CD4-positive, CD25-positive, alpha-beta regulatory T cell (primary cell): ENCODE measurements around the gene ADCY4. TPM values are rescaled to one million over a fixed set of nuclear protein-coding genes. Genes with fewer than 3 reads are reported as not detected.

Source experiments
- ATAC-seq, 2 donors: fragments of 150-1000 bp; cut with Tn5 transposase; one replicate each; pipeline ENCODE4 v1.10.0; 2021; ENCODE audit warnings: low read depth in 2 of 2, moderate number of reproducible peaks in 2 of 2, moderate library complexity in 1 of 2
- DNase-seq, 3 donors: peaks; one replicate each; pipeline versions ENCODE4 v3.0.0 to v3.0.0-alpha.2; 2012 to 2022; ENCODE audit warnings: mixed read lengths in 1 of 3
- H3K27ac ChIP-seq: one replicate; pipeline ENCODE4 v1.7.0; 2013; ENCODE audit warnings: mild to moderate bottlenecking, low read length; ENCODE audit not compliant: insufficient read depth, poor library complexity, severe bottlenecking
- H3K27me3 ChIP-seq: one replicate; pipeline ENCODE4 v1.7.0; 2013; ENCODE audit warnings: low read length; ENCODE audit not compliant: control insufficient read depth, insufficient read depth
- H3K36me3 ChIP-seq: one replicate; pipeline ENCODE4 v1.7.0; 2013; ENCODE audit warnings: mild to moderate bottlenecking, low read length, moderate library complexity; ENCODE audit not compliant: control insufficient read depth, insufficient read depth
- H3K4me1 ChIP-seq: 2 replicates; pipeline ENCODE4 v1.7.0; 2013; ENCODE audit warnings: mild to moderate bottlenecking, low read length; ENCODE audit not compliant: insufficient read depth, control insufficient read depth, poor library complexity, severe bottlenecking
- H3K4me3 ChIP-seq: one replicate; pipeline ENCODE4 v1.7.0; 2013; ENCODE audit warnings: low read depth, mild to moderate bottlenecking, low read length, moderate library complexity
- H3K9me3 ChIP-seq, 2 experiments: 1 replicate in 1 of 2; 2 replicates in 1 of 2; pipeline ENCODE4 v1.7.0; 2013; ENCODE audit warnings: low read length in 2 of 2, mild to moderate bottlenecking in 1 of 2, moderate library complexity in 1 of 2; ENCODE audit not compliant: control insufficient read depth in 2 of 2
- H3K27ac Mint-ChIP-seq, 3 donors: one replicate each; pipeline ENCODE4 v1.8.0; 2020 to 2022; ENCODE audit warnings: mild to moderate bottlenecking in 3 of 3, mixed read lengths in 3 of 3, moderate library complexity in 2 of 3
- H3K27me3 Mint-ChIP-seq: one replicate; pipeline ENCODE4 v1.8.0; 2022; ENCODE audit warnings: mild to moderate bottlenecking, mixed read lengths
- H3K36me3 Mint-ChIP-seq: one replicate; pipeline ENCODE4 v1.8.0; 2020; ENCODE audit warnings: mixed read lengths
- H3K4me1 Mint-ChIP-seq, 4 donors: one replicate each; pipeline ENCODE4 v1.8.0; 2020 to 2022; ENCODE audit warnings: mixed read lengths in 4 of 4, mild to moderate bottlenecking in 1 of 4
- H3K4me3 Mint-ChIP-seq, 4 donors: one replicate each; pipeline ENCODE4 v1.8.0; 2020 to 2022; ENCODE audit warnings: mild to moderate bottlenecking in 4 of 4, mixed read lengths in 4 of 4, moderate library complexity in 3 of 4
- H3K9me3 Mint-ChIP-seq, 7 donors: one replicate each; pipeline ENCODE4 v1.8.0; 2020 to 2022; ENCODE audit warnings: mixed read lengths in 7 of 7, mild to moderate bottlenecking in 3 of 7, moderate library complexity in 2 of 7
- polyA plus RNA-seq, 4 donors: library from polyadenylated mRNA; unstranded; fragments of 300-500 nt; fragmentation: Illumina TruSeq; gene quantifications; one replicate each; pipeline ENCODE4 v1.2.3, GENCODE V29; 2021
- total RNA-seq: library from RNA; stranded (reverse); gene quantifications from one replicate; pipeline ENCODE4 v1.2.3, GENCODE V29; 2022

ADCY4 gene
- total and polyA plus RNA-seq, 5 donors from 2014 or later = 0.32 to 10.7 (median 0.39) TPM; not detected in 2

GRCh38 chr14:24289649-24290280, 45.1 kb downstream of the ADCY4 start:
- no peak overlapping the region for H3K27ac ChIP-seq

GRCh38 chr14:24286996-24287395, 47.9 kb downstream of the ADCY4 start:
- ATAC-seq = no peak
- H3K9me3 Mint-ChIP-seq = no peaks in the 10 kb centered on the region
- no peaks in the 10 kb centered on the region for H3K9me3 ChIP-seq
- peaks cover 24% of the 10 kb centered on the region for H3K36me3 Mint-ChIP-seq
- no peak overlapping the region for H3K27ac Mint-ChIP-seq
- DNase-seq = no peak
- no peaks in the 10 kb centered on the region for H3K27me3 Mint-ChIP-seq
- H3K4me1 ChIP-seq = peaks cover 7% of the 10 kb centered on the region
- peaks cover 20% of the 10 kb centered on the region for H3K36me3 ChIP-seq
- H3K4me3 ChIP-seq = no peak overlapping the region
- no peaks in the 10 kb centered on the region for H3K27me3 ChIP-seq
- peaks cover 0 to 12% (median 3%) of the 10 kb centered on the region in 4 donors for H3K4me1 Mint-ChIP-seq
- H3K4me3 Mint-ChIP-seq = no peak overlapping the region
- no peak overlapping the region for H3K27ac ChIP-seq

More at GRCh38 chr14:24289649-24290280, 45.1 kb downstream of the ADCY4 start:
- H3K9me3 Mint-ChIP-seq = no peaks in the 10 kb centered on the region
- Histone ChIP-seq H3K27me3 (no peaks in the 10 kb centered on the region), H3K9me3 (no peaks in the 10 kb centered on the region), H3K4me3 (no peak overlapping the region), H3K4me1 (peaks cover 7% of the 10 kb centered on the region), H3K36me3 (peaks cover 30% of the 10 kb centered on the region)
- peaks cover 42% of the 10 kb centered on the region for H3K36me3 Mint-ChIP-seq
- ATAC-seq (peak; percentile 67 to 78), DNase-seq (peak in 1 of 3 donors; percentile 53)
- H3K4me3 Mint-ChIP-seq = no peak overlapping the region
- H3K27ac Mint-ChIP-seq = no peak overlapping the region
- no peaks in the 10 kb centered on the region for H3K27me3 Mint-ChIP-seq
- peaks cover 0 to 12% (median 3%) of the 10 kb centered on the region in 4 donors for H3K4me1 Mint-ChIP-seq

GRCh38 chr14:24285351-24285750, 49.5 kb downstream of the ADCY4 start:
- peaks cover 0 to 10% (median 5%) of the 10 kb centered on the region in 4 donors for H3K4me1 Mint-ChIP-seq

GRCh38 chr14:24284501-24285035, 50.3 kb downstream of the ADCY4 start:
- Histone ChIP-seq H3K27ac (no peak overlapping the region), H3K4me3 (no peak overlapping the region), H3K9me3 (no peaks in the 10 kb centered on the region), H3K4me1 (peaks cover 6% of the 10 kb centered on the region), H3K36me3 (peaks cover 2% of the 10 kb centered on the region), H3K27me3 (no peaks in the 10 kb centered on the region)
- no peak overlapping the region for H3K4me3 Mint-ChIP-seq
- no peak for ATAC-seq
- peaks cover 6% of the 10 kb centered on the region for H3K36me3 Mint-ChIP-seq
- H3K4me1 Mint-ChIP-seq = peaks cover 0 to 13% (median 5%) of the 10 kb centered on the region in 4 donors
- H3K9me3 Mint-ChIP-seq = no peaks in the 10 kb centered on the region
- no peak overlapping the region for H3K27ac Mint-ChIP-seq
- H3K27me3 Mint-ChIP-seq = no peaks in the 10 kb centered on the region
- DNase-seq = no peak

More at GRCh38 chr14:24285351-24285750, 49.5 kb downstream of the ADCY4 start:
- Histone ChIP-seq H3K27me3 (no peaks in the 10 kb centered on the region), H3K36me3 (peaks cover 8% of the 10 kb centered on the region), H3K4me3 (no peak overlapping the region), H3K4me1 (peaks cover 7% of the 10 kb centered on the region), H3K9me3 (no peaks in the 10 kb centered on the region), H3K27ac (no peak overlapping the region)
- no peaks in the 10 kb centered on the region for H3K9me3 Mint-ChIP-seq
- H3K27ac Mint-ChIP-seq = no peak overlapping the region
- DNase-seq = no peak
- ATAC-seq = no peak
- peaks cover 13% of the 10 kb centered on the region for H3K36me3 Mint-ChIP-seq
- H3K4me3 Mint-ChIP-seq = no peak overlapping the region
- H3K27me3 Mint-ChIP-seq = no peaks in the 10 kb centered on the region

- H3K9me3 ChIP-seq = no peaks in the 10 kb centered on the region
- Mint-ChIP-seq H3K27ac (no peak overlapping the region), H3K4me3 (peak overlapping the region in 1 of 4 donors; percentile 58), H3K36me3 (peaks cover 6% of the 10 kb centered on the region), H3K4me1 (peaks cover 0 to 17% (median 9%) of the 10 kb centered on the region in 4 donors), H3K27me3 (no peaks in the 10 kb centered on the region), H3K9me3 (no peaks in the 10 kb centered on the region)
- H3K36me3 ChIP-seq = no peaks in the 10 kb centered on the region
- ATAC-seq (no peak), DNase-seq (no peak)
- H3K4me3 ChIP-seq = no peak overlapping the region
- peaks cover 11% of the 10 kb centered on the region for H3K4me1 ChIP-seq
- H3K27ac ChIP-seq = no peak overlapping the region
- H3K27me3 ChIP-seq = no peaks in the 10 kb centered on the region
These were observed 50.9 kb downstream of the ADCY4 start for GRCh38 chr14:24283796-24284460.

- H3K4me1 ChIP-seq = peaks cover 13% of the 10 kb centered on the region
- Mint-ChIP-seq H3K4me3 (no peak overlapping the region), H3K4me1 (peaks cover 8 to 27% (median 14%) of the 10 kb centered on the region in 4 donors), H3K27ac (peak overlapping the region in 1 of 3 donors; percentile 59), H3K9me3 (no peaks in the 10 kb centered on the region), H3K27me3 (no peaks in the 10 kb centered on the region), H3K36me3 (peaks cover 2% of the 10 kb centered on the region)
- ATAC-seq = no peak
- no peak overlapping the region for H3K4me3 ChIP-seq
- DNase-seq = no peak
- H3K9me3 ChIP-seq = no peaks in the 10 kb centered on the region
- no peaks in the 10 kb centered on the region for H3K27me3 ChIP-seq
- no peak overlapping the region for H3K27ac ChIP-seq
- H3K36me3 ChIP-seq = no peaks in the 10 kb centered on the region
These were observed 52.1 kb downstream of the ADCY4 start for GRCh38 chr14:24282736-24283135.

GRCh38 chr14:24281636-24282035, 53.2 kb downstream of the ADCY4 start:
- ATAC-seq (no peak), DNase-seq (no peak)
- Mint-ChIP-seq H3K4me1 (peaks cover 8 to 31% (median 16%) of the 10 kb centered on the region in 4 donors), H3K9me3 (no peaks in the 10 kb centered on the region), H3K4me3 (no peak overlapping the region), H3K36me3 (no peaks in the 10 kb centered on the region), H3K27ac (peak overlapping the region; percentile 21 to 55 (median 22)), H3K27me3 (no peaks in the 10 kb centered on the region)
- H3K4me1 ChIP-seq = peaks cover 13% of the 10 kb centered on the region
- no peaks in the 10 kb centered on the region for H3K9me3 ChIP-seq
- H3K27ac ChIP-seq = no peak overlapping the region
- no peak overlapping the region for H3K4me3 ChIP-seq
- H3K27me3 ChIP-seq = no peaks in the 10 kb centered on the region
- H3K36me3 ChIP-seq = no peaks in the 10 kb centered on the region
